Measurements from ENCODE around the gene HSF5.

DNA sequence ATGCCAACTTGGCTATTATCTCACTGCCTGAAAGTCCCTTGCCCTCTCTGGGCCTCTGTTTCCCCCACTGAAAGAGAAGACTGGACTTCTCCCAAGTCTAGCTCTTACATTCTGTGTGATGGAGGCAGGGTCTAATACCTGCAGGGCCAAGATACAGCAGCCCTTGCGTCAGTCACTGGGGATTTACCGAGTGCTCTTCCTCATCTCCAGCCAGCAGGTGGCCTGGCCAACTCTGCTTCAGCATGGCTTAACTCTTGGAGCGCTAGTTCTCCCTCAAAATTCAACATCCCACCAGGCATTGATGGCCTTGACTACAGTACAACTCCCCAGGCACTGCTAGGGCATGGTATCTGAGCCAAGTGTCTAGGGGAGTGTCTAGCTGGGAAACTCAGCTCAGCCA, 46.1 kb upstream of the HSF5 start:
- no peak for TF ChIP-seq POLR2A (IDR thresholded peaks at IDR 0.05)
- TF ChIP-seq, protein P1, sequence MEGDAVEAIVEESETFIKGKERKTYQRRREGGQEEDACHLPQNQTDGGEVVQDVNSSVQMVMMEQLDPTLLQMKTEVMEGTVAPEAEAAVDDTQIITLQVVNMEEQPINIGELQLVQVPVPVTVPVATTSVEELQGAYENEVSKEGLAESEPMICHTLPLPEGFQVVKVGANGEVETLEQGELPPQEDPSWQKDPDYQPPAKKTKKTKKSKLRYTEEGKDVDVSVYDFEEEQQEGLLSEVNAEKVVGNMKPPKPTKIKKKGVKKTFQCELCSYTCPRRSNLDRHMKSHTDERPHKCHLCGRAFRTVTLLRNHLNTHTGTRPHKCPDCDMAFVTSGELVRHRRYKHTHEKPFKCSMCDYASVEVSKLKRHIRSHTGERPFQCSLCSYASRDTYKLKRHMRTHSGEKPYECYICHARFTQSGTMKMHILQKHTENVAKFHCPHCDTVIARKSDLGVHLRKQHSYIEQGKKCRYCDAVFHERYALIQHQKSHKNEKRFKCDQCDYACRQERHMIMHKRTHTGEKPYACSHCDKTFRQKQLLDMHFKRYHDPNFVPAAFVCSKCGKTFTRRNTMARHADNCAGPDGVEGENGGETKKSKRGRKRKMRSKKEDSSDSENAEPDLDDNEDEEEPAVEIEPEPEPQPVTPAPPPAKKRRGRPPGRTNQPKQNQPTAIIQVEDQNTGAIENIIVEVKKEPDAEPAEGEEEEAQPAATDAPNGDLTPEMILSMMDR (IDR thresholded peaks at IDR 0.05): no peak

Measured in Peyer's patch (tissue), 4 donors.